Left cardiac atrium (tissue), 2 donors: ENCODE data around the gene ARSG. TPM values are rescaled to one million over a fixed set of nuclear protein-coding genes. Genes with fewer than 3 reads are reported as not detected.

Source experiments
- microRNA-seq, 2 donors: library from miRNA; unstranded; fragments of <30 nt; microRNA quantifications; one replicate each; pipeline ENCODE4 v1.2.0, GENCODE V29; 2020
- total RNA-seq, 2 donors: library from RNA; stranded (reverse); fragmentation: NEBNext Ultra II Directional; extraction: Animal tissue kit (Norgen Biotek cat#: 25700); gene quantifications; one replicate each; pipeline ENCODE4 v1.2.1, GENCODE V29; 2021
- donor health status: DM: no; HTN: yes; CAD: no; lungs with severe emphysema.
- donor health status: DM: yes; HTN: yes; CAD: no.

ARSG gene
- total RNA-seq, 2 donors from 2014 or later, result 5.9 to 6.9 TPM

Small RNAs within 50 kb of the gene (microRNA-seq; reads per million reads assigned to microRNA genes)
- 0 reads per million in 2 donors for gene MIR635

Other genes with a start within 250 kb of the ARSG start
- gene AMZ2, start 43.5 kb upstream of the ARSG start, total RNA-seq, result 10 to 100 TPM; 71.1 to 77.5 TPM
- 1 to 10 TPM in 1 of 2 donors, under 1 TPM in 1; 0.62 to 1.4 TPM for gene SLC16A6, start 368 bp upstream of the ARSG start, total RNA-seq
- 10 to 100 TPM; 35.8 to 74.3 TPM for gene WIPI1, start 166.0 kb downstream of the ARSG start, total RNA-seq
- gene PRKAR1A, start 220.9 kb downstream of the ARSG start, total RNA-seq, result 100 to 1,000 TPM; 483 to 653 TPM